Measurements from ENCODE around the gene PATJ. TPM values are rescaled to one million over a fixed set of nuclear protein-coding genes. Genes with fewer than 3 reads are reported as not detected.

PATJ gene
- polyA plus RNA-seq, 1 donor from 2014 or later = 7.8 TPM

DNA sequence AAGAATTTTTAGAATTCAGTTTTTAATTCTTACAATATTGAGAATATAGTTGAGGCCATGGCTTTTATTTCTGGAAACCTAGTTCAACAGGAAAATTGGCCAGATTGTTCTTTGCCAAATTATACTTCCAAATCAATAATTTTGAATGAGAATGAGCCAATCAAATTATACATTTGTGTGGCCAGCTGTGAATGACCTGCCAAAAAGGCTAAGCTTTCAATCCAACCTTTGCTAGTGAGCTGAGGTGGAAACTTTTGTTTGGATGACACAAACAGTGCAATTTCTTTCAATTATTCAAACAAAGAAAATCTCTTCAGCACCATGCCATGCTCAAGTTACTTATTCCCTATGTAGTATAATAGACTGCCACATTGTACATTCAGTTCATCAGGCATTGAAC is 167.8 kb downstream of the PATJ start:
- H3K9ac ChIP-seq (ENCODE audit: low read length) = no peak overlapping the region
- no peaks in the 10 kb centered on the region for H4K20me1 ChIP-seq (ENCODE audit: insufficient read depth)
- no peak overlapping the region for H3K27ac ChIP-seq (ENCODE audit: low read length)
- no peaks in the 10 kb centered on the region for H3K36me3 ChIP-seq (ENCODE audit: insufficient read depth, low read length)
- no peaks in the 10 kb centered on the region for H3K27me3 ChIP-seq (ENCODE audit: insufficient read depth, low read depth, low read length)
- no peaks in the 10 kb centered on the region for H3K9me2 ChIP-seq (ENCODE audit: insufficient read depth, low read length)
- no peak overlapping the region for H3K4me2 ChIP-seq (ENCODE audit: low read length)
- H3K79me2 ChIP-seq (replicated peaks; ENCODE audit: insufficient read depth, low read length) = no peaks in the 10 kb centered on the region
- H2AFZ ChIP-seq (ENCODE audit: low read depth, low read length) = no peak overlapping the region
- H3K4me3 ChIP-seq (ENCODE audit: low read length) = no peak overlapping the region
- no peak for TF ChIP-seq TAF1 (IDR thresholded peaks at IDR 0.05; ENCODE audit: low read depth)
- no peak for TF ChIP-seq SMC3 (conservative IDR thresholded peaks at IDR 0.05; ENCODE audit: poor library complexity)
- no peak for TF ChIP-seq EZH2 (IDR thresholded peaks at IDR 0.05; ENCODE audit: borderline replicate concordance, insufficient read depth, low read length, poor library complexity, severe bottlenecking)
- no peak for TF ChIP-seq MXI1 (conservative IDR thresholded peaks at IDR 0.05; ENCODE audit: poor library complexity, severe bottlenecking)
- TF ChIP-seq REST (IDR thresholded peaks at IDR 0.05; ENCODE audit: borderline replicate concordance) = no peak
- no peak for TF ChIP-seq POLR2AphosphoS5 (IDR thresholded peaks at IDR 0.05)
- TF ChIP-seq CTCF (IDR thresholded peaks at IDR 0.05; ENCODE audit: poor library complexity, severe bottlenecking) = no peak
- TF ChIP-seq EP300 (conservative IDR thresholded peaks at IDR 0.05; ENCODE audit: poor library complexity, severe bottlenecking) = no peak
- TF ChIP-seq RAD21 (conservative IDR thresholded peaks at IDR 0.05) = no peak
- no peaks in the 10 kb centered on the region for H3K9me3 ChIP-seq (ENCODE audit: low read length)
- H3F3A ChIP-seq (ENCODE audit: insufficient read depth, low read length, poor library complexity, severe bottlenecking) = no peaks in the 10 kb centered on the region

DNA sequence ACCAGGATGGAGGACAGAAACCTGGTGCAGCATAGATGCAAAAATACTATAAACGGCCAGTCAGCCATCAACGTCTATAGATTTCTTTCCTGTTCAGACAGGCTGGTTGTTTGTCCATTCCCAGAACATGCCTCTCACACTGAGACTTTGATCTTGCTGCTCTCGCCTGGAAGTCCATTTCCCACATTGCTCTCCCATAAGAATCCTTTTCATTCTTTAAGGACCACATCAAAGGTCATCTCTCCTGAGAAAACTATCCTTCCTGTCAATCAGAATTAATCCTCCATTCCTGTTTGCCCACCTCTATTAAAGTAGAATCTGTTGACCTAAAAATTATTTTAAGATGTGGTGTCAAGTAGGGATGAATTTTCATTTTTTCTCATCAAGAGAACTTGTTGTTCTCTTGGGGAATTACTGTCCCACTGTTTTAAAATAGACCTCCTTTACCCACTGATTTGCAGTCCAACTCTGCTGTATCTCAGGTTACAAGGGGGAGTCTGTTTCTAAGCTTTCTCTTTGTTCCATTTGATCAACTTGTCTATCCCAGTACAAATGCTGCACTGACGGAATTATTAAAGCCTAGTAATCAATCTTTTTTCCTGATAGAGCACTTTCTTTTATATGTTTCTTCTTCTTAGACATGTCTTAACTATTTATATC is 172.7 kb downstream of the PATJ start:
- Histone ChIP-seq H3K27ac (ENCODE audit: low read length) (no peak overlapping the region), H3K4me2 (ENCODE audit: low read length) (no peak overlapping the region), H4K20me1 (ENCODE audit: insufficient read depth) (no peaks in the 10 kb centered on the region), H3K4me3 (ENCODE audit: low read length) (no peak overlapping the region), H3F3A (ENCODE audit: insufficient read depth, low read length, poor library complexity, severe bottlenecking) (no peaks in the 10 kb centered on the region), H3K27me3 (ENCODE audit: insufficient read depth, low read depth, low read length) (no peaks in the 10 kb centered on the region), H3K79me2 (replicated peaks; ENCODE audit: insufficient read depth, low read length) (no peaks in the 10 kb centered on the region), H3K9me2 (ENCODE audit: insufficient read depth, low read length) (no peaks in the 10 kb centered on the region), H3K9ac (ENCODE audit: low read length) (no peak overlapping the region), H3K36me3 (ENCODE audit: insufficient read depth, low read length) (no peaks in the 10 kb centered on the region), H3K9me3 (ENCODE audit: low read length) (no peaks in the 10 kb centered on the region), H2AFZ (ENCODE audit: low read depth, low read length) (no peak overlapping the region)
- TF ChIP-seq MXI1 (conservative IDR thresholded peaks at IDR 0.05; ENCODE audit: poor library complexity, severe bottlenecking) (no peak), REST (IDR thresholded peaks at IDR 0.05; ENCODE audit: borderline replicate concordance) (no peak), CTCF (IDR thresholded peaks at IDR 0.05; ENCODE audit: poor library complexity, severe bottlenecking) (no peak), EZH2 (IDR thresholded peaks at IDR 0.05; ENCODE audit: borderline replicate concordance, insufficient read depth, low read length, poor library complexity, severe bottlenecking) (no peak)

Measured in neural cell (in vitro differentiated cells).